ENCODE measurements around the gene DNAJA3.

Gene DNAJA3

DNA sequence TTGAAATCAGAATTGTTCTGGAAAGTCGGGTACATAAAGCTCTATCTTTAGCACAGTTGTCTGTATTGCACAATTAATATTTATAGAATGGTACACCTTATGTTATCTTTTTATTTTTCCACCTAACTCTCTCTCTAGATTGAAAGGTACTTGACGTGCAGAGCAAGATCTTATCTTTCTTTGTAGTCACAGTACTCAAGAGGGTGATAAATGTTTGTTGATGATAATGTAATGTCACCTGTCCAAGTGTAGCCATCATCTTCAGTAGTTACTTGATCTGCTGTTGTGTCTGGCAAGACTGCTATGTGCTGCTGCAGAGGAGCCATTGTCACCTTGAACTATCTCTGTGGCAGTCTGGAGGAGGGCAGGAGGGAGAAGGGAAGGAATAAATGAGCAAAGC lies 55.9 kb downstream of the DNAJA3 start:
- DNase-seq, result no peak

DNA sequence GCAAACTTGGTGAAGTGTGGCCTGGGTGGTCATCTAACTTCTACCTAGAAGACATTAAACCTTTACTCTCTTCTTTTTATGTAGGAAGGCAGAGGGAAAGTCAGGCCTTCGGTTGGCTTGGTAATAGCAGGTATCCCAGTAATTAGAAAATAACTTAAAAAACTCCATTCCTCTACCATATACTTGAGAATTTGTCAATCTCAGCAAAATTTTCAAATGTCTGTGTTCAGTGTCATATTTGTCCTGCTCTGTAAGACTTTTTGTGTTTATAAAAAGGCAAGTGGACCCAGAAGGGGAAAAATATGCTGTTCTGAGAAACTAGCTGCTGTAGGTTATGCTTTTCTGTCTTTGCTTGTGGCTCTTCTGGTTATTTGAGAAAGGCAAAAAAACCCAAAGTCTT lies 56.3 kb downstream of the DNAJA3 start:
- no peak for DNase-seq

DNA sequence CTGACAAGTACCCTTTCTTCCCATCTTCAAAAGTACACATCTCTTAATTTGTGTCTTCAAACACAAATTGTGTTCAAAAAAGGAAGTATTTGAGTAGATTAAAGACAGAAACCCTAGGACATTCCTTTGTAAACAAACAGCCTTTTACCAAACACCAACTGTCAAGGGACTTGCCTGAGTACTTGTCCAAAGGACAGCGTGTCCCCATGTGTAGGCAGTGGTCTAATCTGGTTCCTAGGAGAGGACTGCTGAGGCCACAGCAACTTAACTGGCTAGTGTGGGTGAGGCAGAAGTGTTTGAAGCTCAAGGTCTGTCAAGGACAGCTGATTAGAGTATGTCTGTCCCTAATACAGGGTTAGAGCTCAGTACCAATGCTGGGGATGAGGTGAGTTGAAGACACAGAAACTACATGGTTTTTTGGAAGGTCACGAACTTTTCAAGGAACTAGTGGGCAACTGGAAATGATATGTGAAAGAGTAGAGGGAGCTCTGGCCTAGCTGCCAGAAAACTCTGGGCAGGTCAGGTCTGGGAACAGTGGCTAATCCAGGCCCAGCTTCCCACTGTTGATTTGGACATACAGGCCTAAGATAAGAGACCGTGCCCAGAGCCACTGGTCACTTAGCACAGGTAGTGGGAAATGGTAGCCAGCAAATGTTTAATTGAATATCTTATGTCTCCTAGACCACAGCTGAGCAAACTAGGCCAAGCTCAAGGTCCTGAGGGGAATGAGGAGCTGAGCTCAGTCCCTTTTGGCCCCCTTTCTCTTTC lies 60.6 kb downstream of the DNAJA3 start:
- DNase-seq, result no peak

DNA sequence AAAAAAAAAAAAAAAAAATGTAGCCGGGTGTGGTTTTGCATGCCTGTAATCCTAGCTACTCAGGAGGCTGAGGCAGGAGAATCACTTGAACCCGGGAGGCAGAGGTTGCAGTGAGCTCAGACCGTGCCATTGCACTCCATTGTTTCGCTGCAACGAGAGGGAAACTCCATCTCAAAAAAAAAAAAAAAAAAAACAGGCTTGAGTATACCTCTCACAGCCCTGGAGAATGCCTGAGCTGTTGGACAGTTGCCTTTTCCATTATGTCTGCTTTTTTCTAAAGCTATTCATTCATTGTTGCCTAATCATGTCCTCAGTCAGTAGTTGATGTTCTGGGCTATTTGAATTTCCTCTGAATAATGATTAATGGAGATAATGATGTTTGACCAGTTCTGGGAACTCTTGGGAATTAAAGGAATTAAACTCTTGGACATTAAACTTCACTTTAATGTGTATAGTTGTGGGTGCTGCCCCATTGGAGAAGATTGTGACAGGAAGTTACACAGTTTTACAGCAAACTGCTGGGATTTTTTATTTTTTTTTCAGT lies 62.4 kb downstream of the DNAJA3 start:
- no peak for DNase-seq

DNA sequence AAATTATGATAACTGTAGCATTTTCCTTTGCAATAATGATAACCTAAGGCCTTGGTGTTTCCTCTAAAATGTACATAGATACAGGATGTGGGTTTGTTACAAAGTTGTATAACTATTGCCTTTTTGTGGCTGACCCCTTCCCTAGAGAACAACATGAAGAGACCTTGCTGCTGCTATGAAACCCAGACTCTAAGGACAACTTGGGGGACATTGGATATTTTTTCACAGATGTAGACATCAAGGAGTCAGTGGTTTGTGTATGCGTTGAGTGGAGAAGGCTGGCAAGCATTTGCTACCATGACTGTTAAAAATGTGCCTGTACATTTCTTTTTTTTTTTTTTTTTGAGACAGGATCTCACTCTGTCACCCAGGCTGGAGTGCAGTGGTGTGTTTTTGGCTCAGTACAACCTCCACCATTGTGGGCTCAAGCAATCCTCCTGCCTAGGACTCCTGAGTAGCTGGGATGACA lies 62.9 kb downstream of the DNAJA3 start:
- DNase-seq, result no peak

DNA sequence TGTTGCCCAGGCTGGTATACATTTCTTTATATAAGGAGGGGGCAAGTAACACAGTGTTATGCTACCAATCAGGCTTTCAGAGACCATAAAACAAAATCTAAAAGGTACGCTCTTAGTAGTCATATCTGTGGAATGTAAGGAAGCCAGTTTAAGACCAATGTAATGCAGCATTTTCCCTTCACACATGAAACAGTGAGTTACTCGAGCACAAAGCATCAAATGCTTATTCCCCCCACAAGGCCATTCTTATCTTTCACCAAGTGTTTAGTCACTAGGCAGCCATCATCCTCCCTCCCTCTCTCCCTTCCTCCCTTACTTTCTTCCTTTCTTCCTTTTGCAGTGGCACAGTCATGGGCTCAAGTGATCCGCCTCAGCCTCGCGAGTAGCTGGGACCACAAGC lies 63.4 kb downstream of the DNAJA3 start:
- no peak for DNase-seq

DNA sequence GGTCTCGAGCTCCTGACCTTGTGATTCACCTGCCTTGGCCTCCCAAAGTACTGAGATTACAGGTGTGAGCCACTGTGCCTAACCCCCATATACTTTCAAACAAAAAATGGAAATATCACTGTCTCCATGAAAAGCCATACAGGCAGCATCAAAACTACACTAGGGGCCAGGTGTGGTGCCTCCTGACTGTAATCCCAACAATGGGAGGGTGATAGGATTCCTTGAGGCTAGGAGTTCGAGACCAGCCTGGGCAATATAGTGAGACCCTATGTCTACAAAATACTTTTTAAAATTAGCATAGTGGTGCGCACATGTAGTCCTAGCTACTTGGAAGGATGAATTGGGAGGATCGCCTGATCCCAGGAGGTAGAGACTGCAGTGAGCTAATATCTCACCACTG lies 66.2 kb downstream of the DNAJA3 start:
- no peak for DNase-seq

DNA sequence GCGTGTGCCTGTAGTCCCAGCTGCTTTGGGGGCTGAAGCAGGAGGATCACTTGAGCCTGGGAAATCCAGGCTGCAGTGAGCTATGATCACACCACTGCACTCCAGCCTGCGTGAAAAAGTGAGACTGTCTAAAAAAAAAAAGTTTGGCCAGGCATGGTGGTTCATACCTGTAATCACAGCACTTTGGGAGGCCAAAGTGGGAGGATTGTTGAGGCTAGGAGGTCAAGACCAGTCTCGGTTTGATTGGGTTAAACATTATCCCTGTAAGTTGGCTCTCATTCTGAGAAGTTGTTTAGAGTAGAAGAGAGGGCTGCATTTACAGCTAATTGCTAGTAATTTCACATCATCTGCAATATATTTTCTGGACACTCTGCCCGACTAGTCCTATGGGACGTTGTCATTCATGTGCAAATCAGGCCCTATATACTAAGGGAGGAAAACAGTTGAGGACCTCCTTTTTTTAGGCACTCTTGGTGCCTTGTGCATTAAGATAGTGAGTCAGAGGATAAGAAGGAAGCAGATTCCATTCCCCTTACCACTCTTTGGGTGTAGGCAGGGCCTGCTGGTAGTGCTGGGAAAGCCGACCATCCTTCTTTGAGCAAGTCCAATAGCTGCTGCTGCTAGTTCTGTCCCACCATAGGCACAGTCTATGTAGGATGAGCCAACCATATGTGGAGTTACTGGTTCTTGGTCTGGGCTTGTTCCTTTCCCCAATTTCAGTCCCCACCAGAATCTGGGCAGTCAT lies 69.2 kb downstream of the DNAJA3 start:
- no peak for DNase-seq

DNA sequence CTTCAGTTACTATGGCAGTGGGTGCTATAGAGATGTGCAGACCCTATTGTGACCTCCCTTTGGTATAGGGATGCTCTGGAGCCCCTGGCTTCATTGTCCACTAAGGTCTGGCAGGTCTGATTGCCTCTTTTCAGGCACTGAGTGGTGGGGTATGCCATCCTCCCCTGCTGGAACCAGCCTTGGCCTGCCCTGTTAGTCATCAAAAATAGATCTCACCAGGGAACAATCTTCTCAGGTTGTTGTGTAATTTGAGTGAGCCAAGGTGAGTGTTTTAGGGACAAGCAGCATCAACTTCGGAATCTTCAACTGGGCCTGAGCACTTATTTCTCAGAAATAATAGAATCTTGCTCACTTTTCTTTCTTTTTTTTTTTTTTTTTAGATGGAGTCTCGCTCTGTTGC lies 70.1 kb downstream of the DNAJA3 start:
- no peak for DNase-seq

DNA sequence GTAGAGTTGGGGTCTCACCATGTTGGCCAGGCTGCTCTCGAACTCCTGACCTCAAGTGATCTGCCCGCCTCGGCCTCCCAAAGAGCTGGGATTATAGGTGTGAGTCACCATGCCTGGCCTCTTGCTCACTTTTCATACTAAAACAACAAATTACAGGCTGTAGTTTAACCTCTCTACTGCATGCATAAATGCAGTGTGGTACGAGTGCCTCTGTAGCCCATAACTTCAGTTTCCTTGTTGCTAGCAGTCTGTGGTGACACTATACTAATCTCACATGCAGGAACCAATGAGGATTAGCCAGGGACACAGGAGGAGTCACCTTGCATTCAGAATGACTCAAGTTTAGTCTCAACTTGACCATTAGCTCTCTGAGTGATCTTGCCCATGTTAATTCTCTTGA lies 70.6 kb downstream of the DNAJA3 start:
- DNase-seq, result no peak

DNA sequence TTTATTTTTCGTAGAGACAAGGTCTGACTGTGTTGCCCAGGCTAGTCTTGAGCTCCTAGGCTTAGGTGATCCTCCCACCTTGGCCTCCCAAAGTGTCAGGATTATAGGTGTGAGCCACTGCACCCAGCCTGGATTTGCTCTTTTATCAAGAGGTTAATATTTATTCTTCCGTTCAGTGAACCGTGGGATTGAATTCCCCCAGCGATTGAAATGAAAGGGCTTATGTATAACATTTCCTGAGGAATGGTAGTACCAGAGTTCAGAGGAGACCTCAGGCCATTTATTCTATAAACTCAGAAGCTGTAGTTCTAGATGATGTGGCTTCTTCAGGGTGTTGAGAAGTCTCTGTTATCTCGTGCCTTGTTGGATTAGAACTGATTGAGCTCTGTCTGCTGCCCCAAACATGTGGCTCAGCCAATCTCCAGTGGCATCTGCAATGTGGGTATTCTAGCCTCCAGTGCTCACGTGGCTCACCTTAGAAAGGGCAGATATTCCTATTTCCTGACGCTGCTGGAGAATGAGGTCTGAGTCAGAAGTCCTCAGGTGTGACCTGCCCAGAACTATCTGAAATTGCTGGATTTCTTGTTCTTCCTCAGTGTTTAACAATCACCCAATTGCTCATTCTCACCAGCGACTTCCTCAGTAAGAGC lies 73.0 kb downstream of the DNAJA3 start:
- DNase-seq, result no peak

DNA sequence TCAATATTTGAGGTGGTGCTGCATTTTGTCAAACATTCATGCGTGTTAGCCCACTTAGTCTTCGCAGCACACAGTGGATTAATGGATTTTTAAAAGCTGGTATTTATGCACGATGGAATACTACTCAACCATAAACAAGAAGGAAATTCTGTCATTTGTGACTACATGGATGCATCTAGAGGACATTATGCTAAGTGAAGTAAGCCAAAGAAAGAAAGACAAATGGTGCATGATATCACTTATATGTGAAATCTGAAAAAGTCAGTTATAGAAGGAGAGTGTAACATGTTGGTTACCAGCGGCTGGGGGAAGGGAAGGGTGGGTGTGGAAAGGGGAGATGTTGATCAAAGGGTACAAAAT lies 73.5 kb downstream of the DNAJA3 start:
- DNase-seq, result no peak

DNA sequence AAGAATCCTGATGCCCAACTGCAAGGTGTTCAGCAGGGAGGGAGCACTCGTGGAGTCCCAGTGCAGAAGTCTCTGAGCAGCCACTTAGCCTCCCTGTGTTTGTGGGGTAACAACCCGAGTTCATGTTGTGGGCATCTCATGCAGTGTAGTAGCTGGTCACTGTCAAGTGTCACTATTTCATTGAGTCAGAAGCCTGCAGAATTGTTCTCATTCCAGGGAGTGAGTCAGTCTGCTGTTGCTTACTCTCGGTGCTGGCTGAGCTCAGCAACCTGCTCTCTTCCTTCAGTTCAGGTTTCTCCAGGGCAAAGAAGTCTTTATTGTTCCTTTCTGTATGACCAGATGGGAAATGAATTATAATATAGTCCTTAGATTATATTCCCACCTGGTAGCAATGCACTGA lies 74.6 kb downstream of the DNAJA3 start:
- no peak for DNase-seq

DNA sequence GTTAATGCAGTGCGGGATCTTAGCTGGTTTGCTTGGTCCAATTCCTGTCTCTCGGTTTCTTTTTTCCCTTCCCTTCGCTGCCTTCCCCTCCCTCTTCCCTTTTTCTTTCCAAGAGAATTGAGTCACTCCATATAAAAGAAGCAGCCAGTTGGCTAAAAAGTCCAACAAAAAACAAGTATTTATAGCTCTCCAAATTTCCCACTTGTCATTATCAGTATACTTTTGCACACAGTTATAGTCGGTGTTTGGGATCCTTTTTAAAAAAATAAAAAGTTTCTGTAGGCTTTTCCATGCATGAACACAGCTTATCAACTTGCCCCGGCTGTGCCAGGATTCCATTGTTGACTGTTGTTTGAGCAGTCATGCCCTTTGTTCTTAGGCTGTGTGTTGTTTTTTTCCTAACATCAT lies 75.4 kb downstream of the DNAJA3 start:
- DNase-seq, result no peak

DNA sequence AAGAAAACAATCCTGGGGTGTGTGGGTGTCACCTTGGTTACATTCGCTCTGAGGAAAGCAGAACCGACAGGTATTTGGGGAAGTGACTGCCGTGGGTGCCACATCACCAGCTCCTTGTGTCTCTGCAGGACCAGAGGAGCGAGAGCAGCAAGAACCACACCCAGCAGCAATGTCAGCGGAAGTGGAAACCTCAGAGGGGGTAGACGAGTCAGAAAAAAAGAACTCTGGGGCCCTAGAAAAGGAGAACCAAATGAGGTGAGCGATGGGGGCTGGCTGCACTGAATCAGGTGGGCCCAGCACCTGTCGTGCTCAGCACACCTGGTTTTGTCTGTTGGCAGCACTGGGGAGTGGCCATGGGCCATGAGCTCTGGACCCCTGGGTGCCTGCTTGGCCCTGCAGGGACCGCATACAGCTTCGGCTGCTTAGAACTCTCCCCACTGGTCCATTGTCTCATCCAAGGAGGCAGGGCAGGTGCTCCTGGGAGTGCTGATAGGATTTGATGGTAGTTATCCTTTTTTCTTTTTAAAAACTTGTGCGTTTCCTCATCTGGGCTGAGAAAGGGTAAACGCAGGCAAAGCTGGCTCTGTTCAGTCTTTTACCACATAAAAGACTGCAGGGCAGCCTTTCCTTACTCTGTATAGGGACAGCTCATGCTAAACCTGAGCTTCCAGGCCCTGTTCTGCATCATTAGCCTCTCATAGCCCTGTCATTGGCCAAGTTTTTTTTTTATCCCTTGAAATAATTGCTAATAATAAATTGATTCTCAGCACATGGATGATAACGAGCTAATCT lies 79.9 kb downstream of the DNAJA3 start:
- no peak for DNase-seq

All from NCI-H69 (cell line).